Measurements from ENCODE around the gene GSDME.
A peak's percentile ranks its signal among the peaks of the same experiment; 100 is the strongest.
"Not testable (repeated sequence)": the region's sequence is repeated elsewhere in the genome, so short reads cannot be mapped to it uniquely, and the experiment has no call there.

The GSDME gene

DNA sequence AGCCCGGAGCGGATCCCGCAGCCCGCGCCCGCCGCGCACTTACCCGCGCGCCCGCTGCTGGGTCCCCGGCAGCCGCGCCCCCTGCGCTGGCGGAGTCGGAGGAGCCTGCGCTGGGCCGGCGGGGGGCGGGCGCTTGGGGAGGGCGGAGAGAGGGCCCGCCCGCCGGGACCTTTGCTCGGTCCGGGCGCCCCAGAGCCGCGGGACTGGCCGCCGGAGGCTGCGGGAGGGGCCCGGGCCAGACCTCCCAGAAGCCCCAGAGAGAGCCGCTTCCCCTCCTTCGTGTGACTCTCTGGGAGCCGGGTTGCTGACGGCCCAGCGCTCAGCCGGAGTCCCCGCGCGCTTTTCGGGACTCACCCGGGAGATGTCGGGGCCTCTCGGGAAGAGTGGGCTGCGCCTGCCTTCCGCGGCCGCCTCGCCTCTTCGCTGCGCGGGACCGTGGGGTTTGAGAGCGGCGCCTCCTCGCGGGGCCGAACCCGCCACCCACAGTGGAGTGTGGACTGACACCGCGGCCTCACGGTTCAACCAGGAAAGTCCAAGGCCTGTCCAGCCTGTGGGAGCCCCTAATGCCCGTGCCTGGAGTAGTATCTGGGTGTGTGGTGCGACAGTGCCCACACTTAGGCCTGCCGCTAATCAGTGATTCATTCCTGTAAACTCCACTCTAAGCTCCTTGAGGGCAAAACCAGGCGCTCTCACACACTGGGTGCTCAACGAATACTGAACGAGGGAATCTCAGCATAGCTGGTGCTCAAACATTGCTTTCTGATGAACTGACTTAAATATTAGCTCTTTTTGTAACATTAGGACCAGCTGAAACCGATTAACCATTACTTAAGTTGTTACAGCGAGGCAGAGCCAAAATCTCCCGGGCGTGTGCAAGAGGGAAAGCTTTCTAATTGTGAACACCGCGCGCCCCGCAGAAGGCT lies at the start of gene GSDME:
Gene GSDME (minus strand): TSS at position 112 of the 923 bp plus-strand sequence. CDS start 7,690 bp downstream, outside the sequence.
- peak; percentile 95 for DNase-seq

GRCh38 chr7:24802300-24802699 lies 45.0 kb upstream of the GSDME start:
- DNase-seq = no peak

GRCh38 chr7:24801883-24802282 lies 44.6 kb upstream of the GSDME start:
- no peak for DNase-seq

DNA sequence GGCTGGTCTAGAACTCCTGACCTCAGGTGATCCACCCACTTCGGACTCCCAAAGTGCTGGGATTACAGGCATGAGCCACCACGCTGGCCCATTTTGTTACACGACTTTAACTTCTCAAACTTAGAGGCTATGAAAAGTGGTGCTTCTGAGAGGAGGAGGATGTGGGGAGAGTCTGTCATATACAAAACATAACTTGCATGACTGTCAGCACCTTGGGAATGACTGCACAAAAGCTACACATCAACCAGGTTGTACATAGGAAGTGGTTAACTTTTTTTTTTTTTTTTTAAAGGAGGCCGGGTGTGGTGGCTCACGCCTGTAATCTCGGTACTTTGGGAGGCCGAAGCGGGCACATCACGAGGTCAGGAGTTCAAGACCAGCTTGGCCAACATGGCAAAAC lies 43.4 kb upstream of the GSDME start:
- no peak for DNase-seq

DNA sequence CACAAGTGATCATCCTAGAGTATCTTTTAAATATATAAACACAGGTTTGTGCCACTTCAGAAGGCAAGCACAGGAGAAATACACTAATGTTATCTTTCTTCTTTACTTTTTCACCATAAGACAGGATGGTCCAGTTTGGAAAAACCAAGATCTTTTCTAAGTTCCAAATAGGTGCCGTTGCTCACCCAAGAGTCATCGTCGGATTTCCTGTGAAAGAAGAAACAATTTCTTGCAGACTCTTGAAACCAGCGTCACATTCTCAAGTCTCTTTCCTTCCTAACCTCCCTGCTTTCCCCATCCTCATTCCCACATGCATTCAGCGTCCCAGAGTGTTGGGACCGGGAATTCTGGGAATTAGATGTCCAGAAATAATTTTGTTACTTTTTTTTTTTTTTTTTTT lies 42.8 kb upstream of the GSDME start:
- DNase-seq = no peak

DNA sequence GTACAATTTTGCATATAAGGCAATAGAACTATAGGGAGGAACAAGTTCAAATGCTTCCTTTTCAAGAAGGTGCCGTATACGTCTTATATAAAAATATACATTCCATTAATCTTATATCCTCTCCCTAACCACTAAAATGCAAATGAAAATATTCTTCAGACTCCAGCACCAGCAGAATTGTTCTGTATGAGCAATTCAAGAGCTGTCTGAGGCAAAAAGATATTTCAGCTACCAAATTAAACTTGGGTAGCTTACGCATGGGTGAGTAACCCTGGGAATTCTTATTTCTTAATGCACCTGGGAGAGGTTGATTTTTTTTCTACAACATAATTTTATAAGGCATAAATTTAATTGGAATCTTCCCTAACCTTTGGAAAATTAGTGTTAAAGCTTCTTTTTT lies 42.2 kb upstream of the GSDME start:
- DNase-seq = no peak

GRCh38 chr7:24798261-24798660 lies 41.0 kb upstream of the GSDME start:
- DNase-seq = no peak

- DNase-seq = no peak
Measured at GRCh38 chr7:24797270-24797669, 40.0 kb upstream of the GSDME start.

DNA sequence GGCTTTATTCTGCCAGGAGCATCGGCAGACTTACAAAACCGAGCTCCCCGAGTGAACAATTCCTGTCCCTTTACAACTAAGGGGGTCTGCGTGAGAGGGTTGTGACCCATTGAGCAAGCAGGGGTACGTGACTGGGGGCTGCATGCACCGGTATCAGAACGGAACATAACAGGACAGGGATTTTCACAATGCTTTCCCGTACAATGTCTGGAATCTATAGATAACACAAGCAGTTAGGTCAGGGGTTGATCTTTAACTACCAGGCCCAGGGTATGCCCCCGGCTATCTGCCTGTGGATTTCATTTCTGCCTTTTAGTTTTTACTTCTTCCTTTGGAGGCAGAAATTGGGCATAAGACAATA lies 38.1 kb upstream of the GSDME start:
- DNase-seq = no peak

DNA sequence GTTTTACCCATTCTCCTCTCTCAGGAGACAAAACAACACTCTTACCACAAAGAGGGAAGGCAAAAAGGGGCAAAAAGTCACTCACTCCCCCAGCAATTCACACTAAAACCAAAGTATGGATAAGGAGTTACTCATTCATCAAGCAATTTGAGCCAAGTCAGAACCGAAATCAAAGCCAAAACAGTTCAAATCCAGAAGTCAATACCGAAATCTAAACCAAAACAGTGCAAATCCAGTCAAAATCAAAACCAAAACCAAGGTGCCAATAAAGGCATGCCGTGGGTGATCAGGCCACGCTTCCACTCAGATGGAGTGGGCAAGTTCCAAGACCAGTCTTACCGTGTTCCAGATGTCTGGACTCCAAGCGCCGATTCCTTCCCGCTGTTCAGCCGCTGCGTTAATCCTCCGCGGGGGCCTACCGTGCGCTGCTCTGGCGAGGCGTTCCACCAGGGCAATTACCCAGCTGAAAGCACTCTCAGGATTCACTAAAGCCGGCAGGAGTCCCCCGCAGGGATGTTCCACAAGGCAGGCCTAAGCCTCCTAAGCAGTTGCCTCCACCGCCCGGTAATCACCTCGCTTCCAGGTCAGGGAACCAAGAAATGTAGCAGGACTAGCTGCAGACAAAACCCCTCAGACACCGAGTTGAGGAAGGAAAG lies 37.6 kb upstream of the GSDME start:
- not testable (repeated sequence) for DNase-seq

GRCh38 chr7:24793982-24794648 lies 36.9 kb upstream of the GSDME start:
- no peak for DNase-seq

DNA sequence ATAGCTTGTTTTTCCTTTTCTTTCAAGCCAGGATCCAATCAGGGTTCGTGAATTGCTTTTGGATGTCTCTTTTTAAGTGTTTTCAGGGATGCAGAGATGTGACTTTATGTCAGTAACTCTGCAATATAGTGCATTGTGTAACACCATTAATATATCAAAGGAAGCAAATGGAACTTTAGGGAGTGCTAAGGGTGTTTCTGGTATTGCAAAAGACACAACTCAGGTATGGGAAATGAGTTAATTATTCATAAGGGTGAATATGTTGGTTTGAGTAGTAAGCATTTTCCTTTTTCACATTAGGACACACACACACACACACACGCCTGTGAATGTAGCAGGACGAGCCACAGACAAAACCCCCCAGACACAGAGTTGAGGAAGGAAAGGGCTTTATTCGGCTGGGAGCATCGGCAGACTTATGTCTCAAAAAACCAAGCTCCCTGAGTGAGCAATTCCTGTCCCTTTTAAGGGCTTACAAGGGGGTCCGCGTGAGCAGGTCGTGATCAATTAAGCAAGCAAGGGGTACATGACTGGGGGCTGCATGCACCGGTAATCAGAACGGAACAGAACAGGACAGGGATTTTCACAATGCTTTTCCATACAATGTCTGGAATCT lies 31.8 kb upstream of the GSDME start:
- peak; percentile 33 for DNase-seq

DNA sequence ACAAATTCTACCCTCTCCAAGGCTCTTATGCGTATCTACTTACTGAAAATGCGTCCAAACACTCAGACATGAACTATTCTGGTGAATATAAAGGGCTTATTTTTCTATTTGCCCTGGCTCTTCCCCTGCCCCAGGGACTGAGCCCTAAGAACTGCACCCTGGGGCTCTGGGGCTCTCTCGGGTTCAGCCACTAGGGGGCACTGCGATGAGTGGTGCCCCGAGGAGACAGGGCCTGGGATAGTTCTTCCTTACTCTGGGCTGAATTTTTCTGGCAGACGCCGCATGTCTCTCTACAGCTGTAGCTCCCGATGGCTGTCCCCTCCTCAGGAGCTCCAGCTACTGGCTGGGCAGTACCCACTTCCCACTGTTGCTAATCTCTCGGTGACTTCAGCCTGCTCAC lies 30.8 kb upstream of the GSDME start:
- DNase-seq = no peak

DNA sequence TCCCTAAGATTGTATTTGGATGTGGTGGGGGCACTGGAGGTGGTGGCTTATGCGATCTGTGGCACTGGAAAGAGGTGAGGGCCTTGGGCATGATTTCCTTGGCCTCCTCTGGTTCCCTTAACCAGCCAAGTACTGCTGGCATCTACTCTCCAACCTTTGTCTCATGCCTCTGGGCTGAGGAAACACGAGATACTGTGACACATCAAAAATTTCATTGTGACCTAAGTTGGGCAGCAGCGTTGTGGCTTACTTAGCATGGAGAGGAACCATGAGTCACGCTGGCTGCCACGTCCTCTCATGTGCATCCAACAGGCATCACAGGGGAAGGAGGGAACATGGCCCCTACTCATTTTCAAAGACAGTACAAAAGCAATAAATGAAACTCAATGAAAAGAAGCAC lies 29.7 kb upstream of the GSDME start:
- peak; percentile 77 for DNase-seq

DNA sequence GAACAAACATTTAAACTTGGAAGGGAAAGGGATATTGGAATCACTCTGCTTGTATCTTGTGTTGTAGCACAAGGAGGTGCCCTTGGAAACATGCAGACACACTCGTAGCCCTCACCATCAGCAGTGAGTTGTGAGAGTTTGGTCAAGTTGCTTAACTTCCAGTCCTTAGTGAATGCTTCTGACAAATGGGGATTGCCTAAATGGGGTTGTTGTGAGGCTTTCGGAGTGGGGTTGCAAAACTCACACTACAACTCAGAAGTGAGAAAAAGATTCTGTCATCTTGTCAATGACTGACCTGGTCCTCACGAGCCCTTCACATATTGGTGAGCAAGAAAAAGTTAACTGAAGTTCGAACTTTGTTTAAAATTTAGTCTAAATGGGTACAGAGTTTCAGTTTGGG lies 29.0 kb upstream of the GSDME start:
- no peak for DNase-seq

- DNase-seq = no peak
Measured at GRCh38 chr7:24784277-24784676, 27.0 kb upstream of the GSDME start.

- DNase-seq = peak; percentile 77
Measured at GRCh38 chr7:24783698-24784097, 26.4 kb upstream of the GSDME start.

DNA sequence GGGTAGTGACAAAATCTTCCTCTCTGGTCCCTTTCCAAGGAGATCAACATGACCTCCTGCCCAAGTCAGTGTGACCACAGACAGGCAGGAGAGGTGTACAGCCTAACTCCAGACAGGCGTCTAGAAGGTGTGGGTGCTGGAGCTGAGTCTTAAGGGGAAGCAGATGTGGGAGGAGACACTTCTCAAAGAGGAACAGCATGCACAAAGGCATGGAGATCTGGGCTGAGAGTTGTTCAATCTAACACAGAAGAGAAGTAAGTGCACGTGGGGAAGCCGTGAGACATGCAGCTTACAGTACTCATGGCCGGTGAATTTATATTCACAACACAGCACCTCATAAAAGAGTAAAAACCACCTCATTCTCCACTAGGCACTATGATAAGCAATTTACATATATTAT lies 23.8 kb upstream of the GSDME start:
- DNase-seq = no peak

DNA sequence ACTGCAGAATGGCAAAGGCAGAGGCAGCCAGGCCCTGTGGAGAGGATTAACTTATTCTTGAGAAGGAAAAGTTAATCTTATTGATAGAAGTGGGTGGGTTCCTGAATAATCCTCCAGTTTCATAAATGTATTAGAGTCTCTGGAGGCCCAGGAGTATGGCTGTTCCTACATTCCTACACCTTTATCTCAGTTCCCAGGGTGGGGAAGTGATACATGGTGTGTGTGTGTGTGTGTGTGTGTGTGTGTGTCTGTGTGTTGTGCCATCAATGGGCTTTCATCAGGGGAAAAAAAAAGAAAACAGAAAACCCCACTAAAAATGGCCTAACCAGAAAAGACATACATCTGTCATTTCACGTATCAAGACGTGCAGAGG lies 22.0 kb upstream of the GSDME start:
- no peak for DNase-seq

DNA sequence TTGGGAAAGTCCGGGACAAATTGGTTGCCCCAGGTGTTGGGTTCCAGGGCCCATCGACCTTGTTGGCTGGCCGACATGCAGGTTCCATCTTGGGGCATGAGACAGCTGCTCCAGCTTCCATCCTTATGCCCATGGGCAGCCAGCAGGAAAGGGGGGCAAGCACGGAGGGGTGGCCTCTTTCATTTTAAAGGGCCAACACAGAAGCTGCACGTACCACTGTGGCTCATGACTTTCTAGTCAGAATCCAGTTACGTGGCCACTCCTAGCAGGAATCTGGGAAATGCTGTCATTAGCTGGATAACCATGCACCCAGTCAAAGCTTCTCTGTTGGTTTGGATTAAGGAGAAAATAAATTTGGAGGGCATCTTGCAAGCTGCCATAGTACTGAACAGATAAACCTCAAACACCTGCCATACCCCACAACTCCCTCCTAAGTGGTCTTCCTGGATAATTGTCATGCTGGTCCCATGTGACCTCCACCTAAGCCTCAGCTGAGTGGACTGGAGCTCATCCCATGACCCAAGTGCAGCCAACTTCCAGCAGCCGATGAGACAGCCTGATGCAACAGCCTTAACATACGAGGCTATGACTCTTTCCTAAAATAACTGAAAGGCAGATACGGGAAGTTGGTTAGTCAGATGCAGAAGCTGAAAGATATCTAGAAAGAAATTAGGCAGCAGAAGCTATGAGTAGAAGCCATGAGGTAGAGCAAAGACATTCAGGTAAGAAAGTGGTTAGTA lies 21.4 kb upstream of the GSDME start:
- DNase-seq = peak; percentile 92

DNA sequence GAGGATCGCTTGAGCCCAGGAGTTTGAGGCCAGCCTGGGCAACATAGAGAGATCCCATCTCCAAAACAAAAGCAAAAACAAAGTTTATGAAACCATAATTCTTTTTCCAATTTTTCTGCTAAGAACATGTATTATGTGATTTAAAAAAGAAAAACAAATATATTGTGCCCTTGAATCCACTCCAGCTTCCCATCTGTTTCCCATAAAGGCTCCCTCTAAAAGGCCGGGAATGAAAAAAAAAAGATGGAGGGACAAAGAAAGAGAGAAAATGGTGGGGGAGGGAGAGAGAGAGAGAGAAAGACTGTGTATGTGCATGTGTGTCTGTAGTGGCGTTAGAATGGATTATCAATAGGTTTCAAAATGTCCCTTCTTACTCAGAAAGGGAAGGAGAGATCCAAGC lies 20.5 kb upstream of the GSDME start:
- no peak for DNase-seq

DNA sequence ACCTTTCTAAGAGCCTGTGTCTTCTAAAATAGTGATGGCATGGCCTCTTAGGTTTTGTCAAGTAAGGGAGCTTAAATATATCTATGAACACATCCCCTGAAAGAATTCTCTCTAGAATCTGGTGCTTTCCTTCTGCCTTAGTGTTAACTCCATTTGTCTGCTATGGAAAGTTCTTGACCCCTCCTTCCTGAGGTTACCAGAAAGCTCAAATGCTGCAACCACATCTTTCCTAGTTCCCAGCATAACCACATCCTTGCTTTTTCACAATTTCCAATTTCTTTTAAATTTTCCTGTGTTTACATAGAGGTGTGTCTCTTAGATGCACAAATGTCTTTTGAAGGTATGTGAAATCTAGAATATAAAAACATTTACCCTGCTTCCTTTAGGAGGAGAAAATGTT lies 16.4 kb upstream of the GSDME start:
- DNase-seq = no peak

- no peak for DNase-seq
Measured at GRCh38 chr7:24769851-24770250, 12.6 kb upstream of the GSDME start.

All from NCI-H226 (cell line).